Measurements from ENCODE around the gene APOB. TPM values are rescaled to one million over a fixed set of nuclear protein-coding genes. Genes with fewer than 3 reads are reported as not detected.

APOB gene
- total and polyA plus RNA-seq, 2 of the 13 experiments (the other 11 are each of a cell fraction or from before 2014, with no cell fraction given): 1,569 to 2,515 TPM

- TF ChIP-seq, protein P1, sequence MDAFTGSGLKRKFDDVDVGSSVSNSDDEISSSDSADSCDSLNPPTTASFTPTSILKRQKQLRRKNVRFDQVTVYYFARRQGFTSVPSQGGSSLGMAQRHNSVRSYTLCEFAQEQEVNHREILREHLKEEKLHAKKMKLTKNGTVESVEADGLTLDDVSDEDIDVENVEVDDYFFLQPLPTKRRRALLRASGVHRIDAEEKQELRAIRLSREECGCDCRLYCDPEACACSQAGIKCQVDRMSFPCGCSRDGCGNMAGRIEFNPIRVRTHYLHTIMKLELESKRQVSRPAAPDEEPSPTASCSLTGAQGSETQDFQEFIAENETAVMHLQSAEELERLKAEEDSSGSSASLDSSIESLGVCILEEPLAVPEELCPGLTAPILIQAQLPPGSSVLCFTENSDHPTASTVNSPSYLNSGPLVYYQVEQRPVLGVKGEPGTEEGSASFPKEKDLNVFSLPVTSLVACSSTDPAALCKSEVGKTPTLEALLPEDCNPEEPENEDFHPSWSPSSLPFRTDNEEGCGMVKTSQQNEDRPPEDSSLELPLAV (CRISPR knock-in tag; conservative IDR thresholded peaks at IDR 0.05; ENCODE audit: low read depth): 0 out of 2 replicates have a peak, but pooled peaks have one; percentile 39
- TF ChIP-seq, protein P2, sequence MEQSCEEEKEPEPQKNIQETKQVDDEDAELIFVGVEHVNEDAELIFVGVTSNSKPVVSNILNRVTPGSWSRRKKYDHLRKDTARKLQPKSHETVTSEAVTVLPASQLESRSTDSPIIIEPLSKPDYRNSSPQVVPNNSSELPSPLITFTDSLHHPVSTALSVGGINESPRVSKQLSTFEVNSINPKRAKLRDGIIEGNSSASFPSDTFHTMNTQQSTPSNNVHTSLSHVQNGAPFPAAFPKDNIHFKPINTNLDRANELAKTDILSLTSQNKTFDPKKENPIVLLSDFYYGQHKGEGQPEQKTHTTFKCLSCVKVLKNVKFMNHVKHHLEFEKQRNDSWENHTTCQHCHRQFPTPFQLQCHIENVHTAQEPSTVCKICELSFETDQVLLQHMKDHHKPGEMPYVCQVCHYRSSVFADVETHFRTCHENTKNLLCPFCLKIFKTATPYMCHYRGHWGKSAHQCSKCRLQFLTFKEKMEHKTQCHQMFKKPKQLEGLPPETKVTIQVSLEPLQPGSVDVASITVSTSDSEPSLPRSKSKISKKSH (CRISPR knock-in tag; IDR thresholded peaks at IDR 0.05; ENCODE audit: borderline replicate concordance): no peak
- no peak for TF ChIP-seq DMTF1 (CRISPR knock-in tag; IDR thresholded peaks at IDR 0.05)
- TF ChIP-seq, protein P3, sequence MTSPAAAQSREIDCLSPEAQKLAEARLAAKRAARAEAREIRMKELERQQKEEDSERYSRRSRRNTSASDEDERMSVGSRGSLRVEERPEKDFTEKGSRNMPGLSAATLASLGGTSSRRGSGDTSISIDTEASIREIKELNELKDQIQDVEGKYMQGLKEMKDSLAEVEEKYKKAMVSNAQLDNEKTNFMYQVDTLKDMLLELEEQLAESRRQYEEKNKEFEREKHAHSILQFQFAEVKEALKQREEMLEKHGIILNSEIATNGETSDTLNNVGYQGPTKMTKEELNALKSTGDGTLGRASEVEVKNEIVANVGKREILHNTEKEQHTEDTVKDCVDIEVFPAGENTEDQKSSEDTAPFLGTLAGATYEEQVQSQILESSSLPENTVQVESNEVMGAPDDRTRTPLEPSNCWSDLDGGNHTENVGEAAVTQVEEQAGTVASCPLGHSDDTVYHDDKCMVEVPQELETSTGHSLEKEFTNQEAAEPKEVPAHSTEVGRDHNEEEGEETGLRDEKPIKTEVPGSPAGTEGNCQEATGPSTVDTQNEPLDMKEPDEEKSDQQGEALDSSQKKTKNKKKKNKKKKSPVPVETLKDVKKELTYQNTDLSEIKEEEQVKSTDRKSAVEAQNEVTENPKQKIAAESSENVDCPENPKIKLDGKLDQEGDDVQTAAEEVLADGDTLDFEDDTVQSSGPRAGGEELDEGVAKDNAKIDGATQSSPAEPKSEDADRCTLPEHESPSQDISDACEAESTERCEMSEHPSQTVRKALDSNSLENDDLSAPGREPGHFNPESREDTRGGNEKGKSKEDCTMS (CRISPR knock-in tag; conservative IDR thresholded peaks at IDR 0.05): no peak
- no peak for TF ChIP-seq SRY (CRISPR knock-in tag; IDR thresholded peaks at IDR 0.05)
- TF ChIP-seq RAD51 (IDR thresholded peaks at IDR 0.05; ENCODE audit: borderline replicate concordance): no peak
- TF ChIP-seq TOPORS (CRISPR knock-in tag; IDR thresholded peaks at IDR 0.05): peak; percentile 7; the same call in 1 of the 2 replicates
- TF ChIP-seq, protein P4, sequence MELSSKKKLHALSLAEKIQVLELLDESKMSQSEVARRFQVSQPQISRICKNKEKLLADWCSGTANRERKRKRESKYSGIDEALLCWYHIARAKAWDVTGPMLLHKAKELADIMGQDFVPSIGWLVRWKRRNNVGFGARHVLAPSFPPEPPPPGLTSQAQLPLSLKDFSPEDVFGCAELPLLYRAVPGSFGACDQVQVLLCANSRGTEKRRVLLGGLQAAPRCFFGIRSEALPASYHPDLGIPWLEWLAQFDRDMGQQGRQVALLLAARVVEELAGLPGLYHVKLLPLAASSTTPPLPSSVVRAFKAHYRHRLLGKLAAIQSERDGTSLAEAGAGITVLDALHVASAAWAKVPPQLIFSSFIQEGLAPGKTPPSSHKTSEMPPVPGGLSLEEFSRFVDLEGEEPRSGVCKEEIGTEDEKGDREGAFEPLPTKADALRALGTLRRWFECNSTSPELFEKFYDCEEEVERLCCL (CRISPR knock-in tag; IDR thresholded peaks at IDR 0.05; ENCODE audit: borderline replicate concordance): 0 out of 2 replicates have a peak, but pooled peaks have one; percentile 46
- TF ChIP-seq MED8 (CRISPR knock-in tag; IDR thresholded peaks at IDR 0.05; ENCODE audit: insufficient replicate concordance): no peak
- TF ChIP-seq KLF16 (CRISPR knock-in tag; IDR thresholded peaks at IDR 0.05): no peak
- TF ChIP-seq SOX13 (IDR thresholded peaks at IDR 0.05): no peak
- TF ChIP-seq SOX13 (CRISPR knock-in tag; conservative IDR thresholded peaks at IDR 0.05 in 1 of 2, IDR thresholded peaks at IDR 0.05 in 1 of 2): no peak
- TF ChIP-seq NR2F2 (IDR thresholded peaks at IDR 0.05; ENCODE audit: borderline replicate concordance, low read depth): peak; percentile 15; the same call in 1 of the 2 replicates
- TF ChIP-seq, protein P5, sequence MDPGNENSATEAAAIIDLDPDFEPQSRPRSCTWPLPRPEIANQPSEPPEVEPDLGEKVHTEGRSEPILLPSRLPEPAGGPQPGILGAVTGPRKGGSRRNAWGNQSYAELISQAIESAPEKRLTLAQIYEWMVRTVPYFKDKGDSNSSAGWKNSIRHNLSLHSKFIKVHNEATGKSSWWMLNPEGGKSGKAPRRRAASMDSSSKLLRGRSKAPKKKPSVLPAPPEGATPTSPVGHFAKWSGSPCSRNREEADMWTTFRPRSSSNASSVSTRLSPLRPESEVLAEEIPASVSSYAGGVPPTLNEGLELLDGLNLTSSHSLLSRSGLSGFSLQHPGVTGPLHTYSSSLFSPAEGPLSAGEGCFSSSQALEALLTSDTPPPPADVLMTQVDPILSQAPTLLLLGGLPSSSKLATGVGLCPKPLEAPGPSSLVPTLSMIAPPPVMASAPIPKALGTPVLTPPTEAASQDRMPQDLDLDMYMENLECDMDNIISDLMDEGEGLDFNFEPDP (CRISPR knock-in tag; conservative IDR thresholded peaks at IDR 0.05): 0 out of 2 replicates have a peak, but pooled peaks have one; percentile 65
Observed at GRCh38 chr2:21013043-21013816, 30.6 kb downstream of the APOB start (continued).

Data from HepG2 (cell line).